WTC11 (cell line): ENCODE measurements around the gene PPP2R5E.

Experiments
- ATF3 ChIP-seq: sonication (generic); formaldehyde crosslinking; conservative IDR thresholded peaks from 2 replicates; pipeline ENCODE4 v1.8.1; 2022; ENCODE audit warnings: mild to moderate bottlenecking, missing genetic modification reagents
- E2F5 ChIP-seq: sonication (generic); formaldehyde crosslinking; IDR thresholded peaks from 2 replicates; pipeline ENCODE4 v1.8.1; 2022; ENCODE audit warnings: mild to moderate bottlenecking, moderate library complexity, missing genetic modification reagents
- FOXK1 ChIP-seq: sonication (generic); formaldehyde crosslinking; IDR thresholded peaks from 2 replicates; pipeline ENCODE4 v1.8.0; 2022; ENCODE audit warnings: mild to moderate bottlenecking, moderate library complexity, missing genetic modification reagents
- GABPB1 ChIP-seq: sonication (generic); formaldehyde crosslinking; IDR thresholded peaks from 2 replicates; pipeline ENCODE4 v1.8.1; 2023; ENCODE audit warnings: mild to moderate bottlenecking, missing genetic modification reagents
- HMGXB4 ChIP-seq: sonication (generic); formaldehyde crosslinking; IDR thresholded peaks from 2 replicates; pipeline ENCODE4 v1.8.1; 2023; ENCODE audit warnings: mild to moderate bottlenecking, moderate library complexity, missing genetic modification reagents
- KAT7 ChIP-seq: sonication (generic); formaldehyde crosslinking; IDR thresholded peaks from 2 replicates; pipeline ENCODE4 v1.8.1; 2023; ENCODE audit warnings: missing genetic modification reagents, mild to moderate bottlenecking, borderline replicate concordance
- NR1H2 ChIP-seq: sonication (generic); formaldehyde crosslinking; IDR thresholded peaks from 2 replicates; pipeline ENCODE4 v1.9.0; 2021; ENCODE audit warnings: mild to moderate bottlenecking, moderate library complexity, missing genetic modification reagents
- PRDM15 ChIP-seq: sonication (generic); formaldehyde crosslinking; IDR thresholded peaks from 2 replicates; pipeline ENCODE4 v1.8.0; 2022; ENCODE audit warnings: missing genetic modification reagents
- SP1 ChIP-seq: sonication (generic); formaldehyde crosslinking; conservative IDR thresholded peaks from 2 replicates; pipeline ENCODE4 v1.8.1; 2022; ENCODE audit warnings: missing genetic modification reagents
- USF2 ChIP-seq: sonication (generic); formaldehyde crosslinking; IDR thresholded peaks from 2 replicates; pipeline ENCODE4 v1.8.1; 2023; ENCODE audit warnings: mild to moderate bottlenecking, missing genetic modification reagents, moderate library complexity
- TF ChIP-seq, protein P1 (sequence below): sonication (generic); formaldehyde crosslinking; IDR thresholded peaks from 2 replicates; pipeline ENCODE4 v1.8.0; 2022; ENCODE audit warnings: mild to moderate bottlenecking, missing genetic modification reagents
- TF ChIP-seq, protein P2 (sequence below): sonication (generic); formaldehyde crosslinking; IDR thresholded peaks from 2 replicates; pipeline ENCODE4 v1.8.1; 2022; ENCODE audit warnings: missing genetic modification reagents, borderline replicate concordance
- TF ChIP-seq, protein P3 (sequence below): sonication (generic); formaldehyde crosslinking; IDR thresholded peaks from 2 replicates; pipeline ENCODE4 v1.8.1; 2023; ENCODE audit warnings: mild to moderate bottlenecking, missing genetic modification reagents, moderate library complexity
- TF ChIP-seq, protein P4 (sequence below): fragments of 200-600 bp; IDR thresholded peaks from 2 replicates; pipeline ENCODE4 v1.8.0; 2022; ENCODE audit warnings: antibody characterized with exemption

GRCh38 chr14:63418020-63418419, 125.2 kb downstream of the PPP2R5E start:
- TF ChIP-seq, protein P1, sequence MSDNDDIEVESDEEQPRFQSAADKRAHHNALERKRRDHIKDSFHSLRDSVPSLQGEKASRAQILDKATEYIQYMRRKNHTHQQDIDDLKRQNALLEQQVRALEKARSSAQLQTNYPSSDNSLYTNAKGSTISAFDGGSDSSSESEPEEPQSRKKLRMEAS (CRISPR knock-in tag), result no peak
- TF ChIP-seq USF2, result no peak
- no peak for TF ChIP-seq ATF3
- TF ChIP-seq, protein P2, sequence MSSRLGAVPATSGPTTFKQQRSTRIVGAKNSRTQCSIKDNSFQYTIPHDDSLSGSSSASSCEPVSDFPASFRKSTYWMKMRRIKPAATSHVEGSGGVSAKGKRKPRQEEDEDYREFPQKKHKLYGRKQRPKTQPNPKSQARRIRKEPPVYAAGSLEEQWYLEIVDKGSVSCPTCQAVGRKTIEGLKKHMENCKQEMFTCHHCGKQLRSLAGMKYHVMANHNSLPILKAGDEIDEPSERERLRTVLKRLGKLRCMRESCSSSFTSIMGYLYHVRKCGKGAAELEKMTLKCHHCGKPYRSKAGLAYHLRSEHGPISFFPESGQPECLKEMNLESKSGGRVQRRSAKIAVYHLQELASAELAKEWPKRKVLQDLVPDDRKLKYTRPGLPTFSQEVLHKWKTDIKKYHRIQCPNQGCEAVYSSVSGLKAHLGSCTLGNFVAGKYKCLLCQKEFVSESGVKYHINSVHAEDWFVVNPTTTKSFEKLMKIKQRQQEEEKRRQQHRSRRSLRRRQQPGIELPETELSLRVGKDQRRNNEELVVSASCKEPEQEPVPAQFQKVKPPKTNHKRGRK (CRISPR knock-in tag), result no peak
- no peak for TF ChIP-seq NR1H2 (CRISPR knock-in tag)
- TF ChIP-seq FOXK1 (CRISPR knock-in tag), result no peak
- TF ChIP-seq, protein P3, sequence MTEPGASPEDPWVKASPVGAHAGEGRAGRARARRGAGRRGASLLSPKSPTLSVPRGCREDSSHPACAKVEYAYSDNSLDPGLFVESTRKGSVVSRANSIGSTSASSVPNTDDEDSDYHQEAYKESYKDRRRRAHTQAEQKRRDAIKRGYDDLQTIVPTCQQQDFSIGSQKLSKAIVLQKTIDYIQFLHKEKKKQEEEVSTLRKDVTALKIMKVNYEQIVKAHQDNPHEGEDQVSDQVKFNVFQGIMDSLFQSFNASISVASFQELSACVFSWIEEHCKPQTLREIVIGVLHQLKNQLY, result no peak
- TF ChIP-seq, protein P4, sequence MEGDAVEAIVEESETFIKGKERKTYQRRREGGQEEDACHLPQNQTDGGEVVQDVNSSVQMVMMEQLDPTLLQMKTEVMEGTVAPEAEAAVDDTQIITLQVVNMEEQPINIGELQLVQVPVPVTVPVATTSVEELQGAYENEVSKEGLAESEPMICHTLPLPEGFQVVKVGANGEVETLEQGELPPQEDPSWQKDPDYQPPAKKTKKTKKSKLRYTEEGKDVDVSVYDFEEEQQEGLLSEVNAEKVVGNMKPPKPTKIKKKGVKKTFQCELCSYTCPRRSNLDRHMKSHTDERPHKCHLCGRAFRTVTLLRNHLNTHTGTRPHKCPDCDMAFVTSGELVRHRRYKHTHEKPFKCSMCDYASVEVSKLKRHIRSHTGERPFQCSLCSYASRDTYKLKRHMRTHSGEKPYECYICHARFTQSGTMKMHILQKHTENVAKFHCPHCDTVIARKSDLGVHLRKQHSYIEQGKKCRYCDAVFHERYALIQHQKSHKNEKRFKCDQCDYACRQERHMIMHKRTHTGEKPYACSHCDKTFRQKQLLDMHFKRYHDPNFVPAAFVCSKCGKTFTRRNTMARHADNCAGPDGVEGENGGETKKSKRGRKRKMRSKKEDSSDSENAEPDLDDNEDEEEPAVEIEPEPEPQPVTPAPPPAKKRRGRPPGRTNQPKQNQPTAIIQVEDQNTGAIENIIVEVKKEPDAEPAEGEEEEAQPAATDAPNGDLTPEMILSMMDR, result no peak
- no peak for TF ChIP-seq HMGXB4 (CRISPR knock-in tag)
- TF ChIP-seq E2F5 (CRISPR knock-in tag), result no peak
- no peak for TF ChIP-seq PRDM15 (CRISPR knock-in tag)
- no peak for TF ChIP-seq KAT7 (CRISPR knock-in tag)
- TF ChIP-seq GABPB1 (CRISPR knock-in tag), result no peak
- TF ChIP-seq SP1 (CRISPR knock-in tag), result no peak
